Islet precursor cell (in vitro differentiated cells): ENCODE measurements around the gene KLK14.

ENCODE experiments used
- DNase-seq: peaks from one replicate; pipeline ENCODE4 v3.0.0-alpha.2; 2018

Gene KLK14

GRCh38 chr19:51107406-51108065, 24.8 kb upstream of the KLK14 start:
- no peak for DNase-seq

- no peak for DNase-seq
These were observed 21.2 kb upstream of the KLK14 start for GRCh38 chr19:51103926-51104341.

- no peak for DNase-seq
These were observed 20.3 kb upstream of the KLK14 start for GRCh38 chr19:51102991-51103390.

- DNase-seq = no peak
These were observed 18.6 kb upstream of the KLK14 start for GRCh38 chr19:51101171-51101865.

GRCh38 chr19:51100601-51101000, 17.9 kb upstream of the KLK14 start:
- no peak for DNase-seq

GRCh38 chr19:51099047-51099382, 16.3 kb upstream of the KLK14 start:
- DNase-seq = no peak

GRCh38 chr19:51098365-51099046, 15.8 kb upstream of the KLK14 start:
- DNase-seq = no peak

GRCh38 chr19:51097796-51098195, 15.1 kb upstream of the KLK14 start:
- DNase-seq = no peak

GRCh38 chr19:51097166-51097738, 14.6 kb upstream of the KLK14 start:
- peak; percentile 72 for DNase-seq

- no peak for DNase-seq
These were observed 13.9 kb upstream of the KLK14 start for GRCh38 chr19:51096473-51097165.

- DNase-seq = peak; percentile 68
These were observed 12.1 kb upstream of the KLK14 start for GRCh38 chr19:51094696-51095279.

- no peak for DNase-seq
These were observed 11.0 kb upstream of the KLK14 start for GRCh38 chr19:51093510-51094345.

GRCh38 chr19:51093101-51093500, 10.4 kb upstream of the KLK14 start:
- no peak for DNase-seq

- no peak for DNase-seq
These were observed 9.5 kb upstream of the KLK14 start for GRCh38 chr19:51091895-51092873.

GRCh38 chr19:51091126-51091525, 8.4 kb upstream of the KLK14 start:
- DNase-seq = no peak

GRCh38 chr19:51090471-51090870, 7.8 kb upstream of the KLK14 start:
- no peak for DNase-seq

- DNase-seq = no peak
These were observed 7.1 kb upstream of the KLK14 start for GRCh38 chr19:51089786-51090185.

GRCh38 chr19:51086153-51086850, 3.6 kb upstream of the KLK14 start:
- DNase-seq = no peak

GRCh38 chr19:51084505-51084904, 1.8 kb upstream of the KLK14 start:
- DNase-seq = no peak

- DNase-seq = no peak
These were observed 1.1 kb upstream of the KLK14 start for GRCh38 chr19:51083783-51084182.
